Adipocyte (in vitro differentiated cells): ENCODE results near the gene ANKMY2.
"Not testable (repeated sequence)": the region's sequence is repeated elsewhere in the genome, so short reads cannot be mapped to it uniquely, and the experiment has no call there.

ENCODE experiments used
- DNase-seq: peaks from one replicate; pipeline ENCODE4 v3.0.0-alpha.2; 2015; ENCODE audit warnings: low read depth
- H3K27me3 ChIP-seq: replicated peaks from 2 replicates; pipeline ENCODE4 v1.7.0; 2013; ENCODE audit warnings: mild to moderate bottlenecking, low read length, moderate library complexity; ENCODE audit not compliant: control insufficient read depth, insufficient read depth
- H3K36me3 ChIP-seq: 2 replicates; pipeline ENCODE4 v1.7.0; 2013; ENCODE audit warnings: low read length, mild to moderate bottlenecking, moderate library complexity; ENCODE audit not compliant: control insufficient read depth, insufficient read depth, severe bottlenecking
- H3K4me1 ChIP-seq: 2 replicates; pipeline ENCODE4 v1.7.0; 2013; ENCODE audit warnings: mild to moderate bottlenecking, low read length, moderate library complexity; ENCODE audit not compliant: control insufficient read depth, insufficient read depth
- H3K4me3 ChIP-seq: 2 replicates; pipeline ENCODE4 v1.7.0; 2013; ENCODE audit warnings: mild to moderate bottlenecking, low read length, moderate library complexity
- H3K9ac ChIP-seq: 2 replicates; pipeline ENCODE4 v1.7.0; 2013; ENCODE audit warnings: mild to moderate bottlenecking, low read length, moderate library complexity
- H3K9me3 ChIP-seq: 2 replicates; pipeline ENCODE4 v1.7.0; 2013; ENCODE audit warnings: mild to moderate bottlenecking, low read length, moderate library complexity; ENCODE audit not compliant: control insufficient read depth

The ANKMY2 gene

DNA sequence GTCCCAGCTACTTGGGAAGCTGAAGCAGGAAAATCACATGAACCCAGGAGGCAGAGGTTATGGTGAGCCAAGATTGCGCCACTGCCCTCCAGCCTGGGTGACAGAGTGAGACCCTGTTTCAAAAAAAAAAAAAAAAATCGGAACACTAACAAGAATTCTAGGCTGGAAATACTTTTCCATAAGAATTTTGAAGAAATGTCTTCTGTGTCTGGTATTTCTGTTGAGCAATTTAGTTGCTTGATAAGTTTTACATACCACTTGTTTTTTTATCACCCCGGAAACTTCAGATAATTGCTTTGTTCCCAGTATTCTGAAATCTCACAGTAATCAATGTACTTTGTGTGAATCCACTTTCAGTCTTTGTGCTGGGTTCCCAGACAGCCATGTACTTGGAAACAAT is 26.3 kb upstream of the ANKMY2 start:
- H3K36me3 ChIP-seq: peaks cover 17% of the 10 kb centered on the region
- DNase-seq: no peak
- no peak overlapping the region for H3K9ac ChIP-seq
- no peak overlapping the region for H3K4me3 ChIP-seq
- peaks cover 47% of the 10 kb centered on the region for H3K4me1 ChIP-seq
- no peaks in the 10 kb centered on the region for H3K27me3 ChIP-seq
- H3K9me3 ChIP-seq: no peaks in the 10 kb centered on the region

DNA sequence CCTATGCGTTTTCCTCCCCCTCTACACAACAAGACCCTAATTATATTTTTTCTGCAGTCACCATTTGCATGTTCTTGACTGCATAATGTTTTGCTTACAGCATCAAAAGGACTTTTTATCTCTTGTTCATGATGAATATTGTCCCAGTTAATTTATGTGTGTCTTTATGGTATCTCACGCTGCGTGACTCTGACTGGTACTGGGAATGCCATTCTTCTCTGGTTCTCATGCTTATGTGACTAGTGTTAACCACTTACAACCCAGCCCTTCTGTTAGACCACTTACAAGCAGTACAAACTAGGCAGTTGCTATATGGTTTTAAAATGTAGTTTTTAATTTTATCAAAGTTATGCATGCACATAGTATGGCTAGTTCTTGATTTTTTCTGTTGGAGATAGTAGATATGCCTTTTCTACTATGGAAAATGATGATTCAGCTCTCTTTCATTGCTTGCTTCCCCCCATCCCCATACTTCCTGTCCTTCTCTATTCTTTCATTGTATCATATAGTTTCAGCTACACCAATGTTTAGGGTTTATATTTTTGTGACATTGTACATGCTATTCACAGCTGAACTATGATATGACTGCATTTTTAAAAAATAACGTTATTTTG is 25.3 kb upstream of the ANKMY2 start:
- Histone ChIP-seq H3K9ac (peak overlapping the region; percentile 60), H3K4me1 (peaks cover 47% of the 10 kb centered on the region), H3K4me3 (no peak overlapping the region), H3K27me3 (no peaks in the 10 kb centered on the region), H3K9me3 (no peaks in the 10 kb centered on the region), H3K36me3 (peaks cover 13% of the 10 kb centered on the region)
- no peak for DNase-seq

- H3K9me3 ChIP-seq: no peaks in the 10 kb centered on the region
- peaks cover 8% of the 10 kb centered on the region for H3K36me3 ChIP-seq
- H3K27me3 ChIP-seq: no peaks in the 10 kb centered on the region
- peak; percentile 43 for DNase-seq
- H3K4me1 ChIP-seq: peaks cover 47% of the 10 kb centered on the region
- peak overlapping the region; percentile 60 for H3K9ac ChIP-seq
- peak overlapping the region; percentile 48 for H3K4me3 ChIP-seq
Observed at GRCh38 chr7:16670021-16670420, 24.5 kb upstream of the ANKMY2 start.

DNA sequence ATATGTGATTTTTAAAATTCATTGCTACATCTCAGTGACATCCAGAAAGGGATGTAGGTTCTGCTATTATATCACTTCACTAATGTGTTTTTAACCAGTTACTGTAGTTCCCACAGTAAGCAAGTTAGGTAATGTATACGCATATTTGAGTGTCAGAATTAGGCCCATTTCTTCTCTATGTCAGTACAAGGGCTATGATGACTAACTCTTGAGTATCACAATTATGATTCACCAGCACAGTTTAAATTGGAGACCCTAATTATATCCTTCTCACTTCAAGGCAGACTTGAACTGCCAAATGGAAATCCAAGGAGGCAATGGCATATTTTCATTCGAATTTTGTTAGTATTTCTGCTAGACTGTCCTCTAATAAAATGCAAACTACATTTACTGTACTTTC is 24.0 kb upstream of the ANKMY2 start:
- Histone ChIP-seq H3K4me3 (peak overlapping the region; percentile 31), H3K27me3 (no peaks in the 10 kb centered on the region), H3K4me1 (peaks cover 47% of the 10 kb centered on the region), H3K9ac (peak overlapping the region; percentile 60), H3K36me3 (peaks cover 4% of the 10 kb centered on the region), H3K9me3 (no peaks in the 10 kb centered on the region)
- DNase-seq: no peak

GRCh38 chr7:16668978-16669377 is 23.4 kb upstream of the ANKMY2 start:
- DNase-seq: peak; percentile 57
- Histone ChIP-seq H3K4me3 (peak overlapping the region; percentile 62), H3K4me1 (peaks cover 47% of the 10 kb centered on the region), H3K9me3 (no peaks in the 10 kb centered on the region), H3K9ac (peak overlapping the region; percentile 79), H3K27me3 (no peaks in the 10 kb centered on the region), H3K36me3 (no peaks in the 10 kb centered on the region)

DNA sequence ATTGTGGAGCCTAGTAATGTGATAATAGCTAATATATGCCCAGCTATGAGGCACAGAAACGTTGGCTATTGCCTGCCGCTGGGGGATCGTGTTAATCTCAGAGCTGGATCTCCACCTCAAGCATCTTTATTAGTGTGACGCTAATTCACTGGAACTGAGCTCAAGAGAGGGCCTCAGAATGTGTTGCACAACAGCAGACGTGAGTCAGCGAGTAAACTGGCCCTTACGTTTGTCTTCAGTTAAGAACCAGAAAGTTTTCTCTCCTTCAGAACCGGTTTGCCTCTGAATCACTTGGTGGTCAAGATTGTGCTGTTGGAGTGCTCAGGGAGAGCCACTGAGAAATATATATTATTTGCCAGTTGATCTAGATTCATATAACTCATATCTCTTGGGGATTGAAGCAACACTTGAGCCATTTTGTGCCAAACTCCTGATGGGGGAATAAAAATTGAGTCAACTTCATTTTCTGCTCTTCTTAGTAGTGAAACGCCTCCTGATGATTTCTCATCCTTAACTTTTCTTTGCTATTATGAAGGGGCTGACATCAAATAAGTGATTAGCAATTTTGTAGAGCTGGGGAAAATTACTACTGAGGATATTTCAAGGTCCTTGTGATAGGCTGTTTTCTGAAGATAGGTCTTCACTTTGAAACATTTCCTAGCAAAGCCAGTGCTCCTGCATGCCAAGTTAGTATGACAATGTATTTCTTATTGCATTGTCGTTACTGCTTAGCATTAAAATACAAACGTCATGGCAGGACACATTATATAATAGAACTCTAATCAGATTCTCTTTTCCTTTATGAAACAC is 22.7 kb upstream of the ANKMY2 start:
- H3K27me3 ChIP-seq: no peaks in the 10 kb centered on the region
- peak overlapping the region; percentile 62 for H3K4me3 ChIP-seq
- H3K9ac ChIP-seq: peak overlapping the region; percentile 79
- DNase-seq: peak; percentile 98
- peaks cover 47% of the 10 kb centered on the region for H3K4me1 ChIP-seq
- H3K9me3 ChIP-seq: no peaks in the 10 kb centered on the region
- H3K36me3 ChIP-seq: no peaks in the 10 kb centered on the region

- DNase-seq: no peak
- Histone ChIP-seq H3K4me3 (peak overlapping the region; percentile 62), H3K9ac (peak overlapping the region; percentile 79), H3K36me3 (no peaks in the 10 kb centered on the region), H3K27me3 (no peaks in the 10 kb centered on the region), H3K4me1 (peaks cover 55% of the 10 kb centered on the region), H3K9me3 (no peaks in the 10 kb centered on the region)
Observed at GRCh38 chr7:16667355-16667754, 21.8 kb upstream of the ANKMY2 start.

- no peaks in the 10 kb centered on the region for H3K36me3 ChIP-seq
- no peak overlapping the region for H3K9ac ChIP-seq
- H3K4me3 ChIP-seq: no peak overlapping the region
- no peak for DNase-seq
- peaks cover 32% of the 10 kb centered on the region for H3K4me1 ChIP-seq
- H3K9me3 ChIP-seq: no peaks in the 10 kb centered on the region
- H3K27me3 ChIP-seq: no peaks in the 10 kb centered on the region
Observed at GRCh38 chr7:16661924-16662323, 16.4 kb upstream of the ANKMY2 start.

DNA sequence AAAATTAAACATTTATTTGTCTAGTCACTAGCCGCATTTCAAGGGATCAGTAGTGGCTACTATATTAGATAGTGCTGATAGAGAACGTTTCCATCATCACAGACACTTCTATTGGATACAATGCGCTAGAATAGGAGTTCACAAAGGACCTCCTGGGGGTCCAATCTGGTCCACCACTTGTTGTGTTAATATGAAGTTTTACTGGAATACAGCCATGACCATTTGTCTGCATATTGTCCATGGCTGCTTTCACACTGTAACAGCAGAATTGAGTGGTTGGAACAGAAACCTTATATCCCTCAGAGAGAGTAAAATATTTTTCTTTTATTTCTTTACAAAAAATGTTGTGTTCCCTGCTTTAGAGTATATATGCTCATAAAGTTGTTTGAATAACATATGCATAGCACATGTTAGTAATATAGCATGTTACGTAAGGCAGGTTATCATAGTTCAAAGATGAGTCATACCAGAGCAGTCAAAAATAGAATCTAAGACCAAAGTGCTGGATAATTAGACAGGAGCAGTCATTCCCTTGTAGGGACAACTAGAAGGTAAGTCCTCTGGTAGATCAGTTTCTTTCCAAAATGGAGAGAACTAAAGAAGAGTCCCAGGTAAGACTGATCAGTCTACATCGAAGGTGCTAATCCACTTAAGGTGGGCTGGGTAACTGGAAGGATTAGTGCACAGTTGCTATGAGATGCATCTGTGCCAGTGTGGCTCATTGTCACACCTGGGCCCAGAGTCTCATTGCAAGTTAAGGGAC is 15.3 kb upstream of the ANKMY2 start:
- Histone ChIP-seq H3K9me3 (no peaks in the 10 kb centered on the region), H3K9ac (no peak overlapping the region), H3K4me1 (peaks cover 32% of the 10 kb centered on the region), H3K4me3 (no peak overlapping the region), H3K27me3 (no peaks in the 10 kb centered on the region), H3K36me3 (no peaks in the 10 kb centered on the region)
- no peak for DNase-seq

DNA sequence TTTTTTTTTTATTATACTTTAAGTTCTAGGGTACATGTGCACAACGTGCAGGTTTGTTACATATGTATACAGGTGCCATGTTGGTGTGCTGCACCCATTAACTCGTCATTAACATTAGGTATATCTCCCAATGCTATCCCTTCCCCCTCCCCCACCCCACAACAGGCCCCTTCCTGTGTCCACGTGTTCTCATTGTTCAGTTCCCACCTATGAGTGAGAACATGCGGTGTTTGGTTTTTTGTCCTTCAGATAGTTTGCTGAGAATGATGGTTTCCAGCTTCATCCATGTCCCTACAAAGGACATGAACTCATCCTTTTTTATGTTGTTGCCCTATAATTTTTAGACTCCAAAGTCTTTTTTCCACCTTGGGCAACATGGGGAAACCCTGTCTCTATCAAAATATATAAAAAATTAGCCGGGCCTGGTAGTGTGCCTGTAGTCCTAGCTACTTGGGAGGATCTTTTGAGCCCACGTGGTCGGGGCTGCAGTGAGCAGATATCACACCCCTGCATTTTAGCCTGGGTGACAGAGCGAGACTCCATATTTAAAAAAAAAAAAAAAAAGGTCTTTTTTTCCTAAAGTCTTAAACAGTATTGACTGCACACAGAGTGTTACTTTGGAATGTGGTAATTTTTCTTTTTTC is 14.4 kb upstream of the ANKMY2 start:
- peaks cover 32% of the 10 kb centered on the region for H3K4me1 ChIP-seq
- H3K36me3 ChIP-seq, H3K9ac ChIP-seq, H3K9me3 ChIP-seq, DNase-seq, H3K4me3 ChIP-seq, H3K27me3 ChIP-seq: not testable (repeated sequence)
